Nephron progenitor cell (in vitro differentiated cells): ENCODE measurements around the gene TM4SF20.

Experiments used
- DNase-seq: peaks from one replicate; pipeline ENCODE4 v3.0.0; 2021
- H3K27ac Mint-ChIP-seq: 2 replicates; pipeline ENCODE4 v1.8.0; 2021; ENCODE audit warnings: mild to moderate bottlenecking, moderate library complexity, mixed read lengths
- H3K27me3 Mint-ChIP-seq: 2 replicates; pipeline ENCODE4 v1.8.0; 2021; ENCODE audit warnings: mild to moderate bottlenecking, low read depth, mixed read lengths; ENCODE audit not compliant: poor library complexity
- H3K36me3 Mint-ChIP-seq: 2 replicates; pipeline ENCODE4 v1.8.0; 2021; ENCODE audit warnings: low read depth, mixed read lengths
- H3K4me1 Mint-ChIP-seq: 2 replicates; pipeline ENCODE4 v1.8.0; 2021; ENCODE audit warnings: mixed read lengths
- H3K4me3 Mint-ChIP-seq: 2 replicates; pipeline ENCODE4 v1.8.0; 2021; ENCODE audit warnings: mild to moderate bottlenecking, moderate library complexity, mixed read lengths
- H3K9me3 Mint-ChIP-seq: 2 replicates; pipeline ENCODE4 v1.8.0; 2021; ENCODE audit warnings: mild to moderate bottlenecking, moderate library complexity, mixed read lengths
- TF ChIP-seq, protein P1 (sequence below): fragments of 200-600 bp; sonication (generic); IDR thresholded peaks from 2 replicates; pipeline ENCODE4 v1.5.0; 2021; ENCODE audit warnings: antibody characterized with exemption

TM4SF20 gene

DNA sequence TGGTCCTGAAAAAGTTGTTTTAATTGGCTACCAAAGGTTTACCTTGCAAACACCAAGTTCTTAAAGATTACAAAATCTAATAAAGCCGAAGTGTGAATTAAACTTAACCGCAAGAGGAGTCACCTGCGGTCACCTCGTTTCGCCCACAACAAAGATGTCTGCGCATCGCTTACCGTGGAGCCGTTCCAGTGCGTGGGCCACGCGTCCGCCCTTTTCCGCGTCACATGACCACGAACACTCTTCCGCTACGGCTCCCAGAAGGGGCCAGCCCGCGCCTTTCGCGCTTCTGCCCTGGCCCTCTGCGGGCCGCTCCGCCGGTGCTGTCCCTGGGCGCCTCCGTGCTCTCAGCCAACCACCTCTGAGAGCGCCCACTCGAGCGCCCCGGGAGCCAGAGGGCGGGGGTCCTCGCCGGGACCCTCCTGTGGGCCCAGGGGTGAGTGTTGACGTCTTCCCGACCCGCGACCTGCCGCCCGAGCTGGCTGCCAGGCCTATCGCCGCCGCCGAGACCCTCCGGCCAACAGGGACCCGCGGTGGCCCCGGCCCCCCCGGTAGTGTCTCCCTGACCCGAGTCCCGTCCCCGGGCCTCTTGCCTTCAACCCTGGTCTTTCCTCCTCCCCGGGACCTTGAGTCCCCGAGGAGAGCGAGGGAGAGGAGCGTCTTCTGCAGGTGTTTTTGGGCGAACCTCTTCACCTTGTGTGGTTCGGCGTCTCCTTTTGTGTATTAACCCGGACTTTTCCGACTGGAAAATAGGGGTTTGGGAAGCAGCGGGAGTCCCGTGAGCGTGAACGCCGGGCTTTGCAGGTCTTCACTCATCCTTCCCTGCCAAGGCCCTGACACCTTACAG, 53.9 kb downstream of the TM4SF20 start, which contains the start of gene MFF:
MFF (plus strand) TSS at position 257 of the 844 bp plus-strand sequence. CDS start 5,415 bp downstream, outside the sequence.
- peaks cover 10% of the 10 kb centered on the region for H3K27me3 Mint-ChIP-seq
- H3K27ac Mint-ChIP-seq: peak within 1 kb of the TSS; percentile 96
- H3K36me3 Mint-ChIP-seq: peaks cover 40% of the 10 kb centered on the region
- H3K4me1 Mint-ChIP-seq: peaks cover 39% of the 10 kb centered on the region
- peak within 1 kb of the TSS; percentile 93 for H3K4me3 Mint-ChIP-seq
- TF ChIP-seq, protein P1, sequence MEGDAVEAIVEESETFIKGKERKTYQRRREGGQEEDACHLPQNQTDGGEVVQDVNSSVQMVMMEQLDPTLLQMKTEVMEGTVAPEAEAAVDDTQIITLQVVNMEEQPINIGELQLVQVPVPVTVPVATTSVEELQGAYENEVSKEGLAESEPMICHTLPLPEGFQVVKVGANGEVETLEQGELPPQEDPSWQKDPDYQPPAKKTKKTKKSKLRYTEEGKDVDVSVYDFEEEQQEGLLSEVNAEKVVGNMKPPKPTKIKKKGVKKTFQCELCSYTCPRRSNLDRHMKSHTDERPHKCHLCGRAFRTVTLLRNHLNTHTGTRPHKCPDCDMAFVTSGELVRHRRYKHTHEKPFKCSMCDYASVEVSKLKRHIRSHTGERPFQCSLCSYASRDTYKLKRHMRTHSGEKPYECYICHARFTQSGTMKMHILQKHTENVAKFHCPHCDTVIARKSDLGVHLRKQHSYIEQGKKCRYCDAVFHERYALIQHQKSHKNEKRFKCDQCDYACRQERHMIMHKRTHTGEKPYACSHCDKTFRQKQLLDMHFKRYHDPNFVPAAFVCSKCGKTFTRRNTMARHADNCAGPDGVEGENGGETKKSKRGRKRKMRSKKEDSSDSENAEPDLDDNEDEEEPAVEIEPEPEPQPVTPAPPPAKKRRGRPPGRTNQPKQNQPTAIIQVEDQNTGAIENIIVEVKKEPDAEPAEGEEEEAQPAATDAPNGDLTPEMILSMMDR: no peak
- H3K9me3 Mint-ChIP-seq: peaks cover 37% of the 10 kb centered on the region
- DNase-seq: peak; percentile 84

DNA sequence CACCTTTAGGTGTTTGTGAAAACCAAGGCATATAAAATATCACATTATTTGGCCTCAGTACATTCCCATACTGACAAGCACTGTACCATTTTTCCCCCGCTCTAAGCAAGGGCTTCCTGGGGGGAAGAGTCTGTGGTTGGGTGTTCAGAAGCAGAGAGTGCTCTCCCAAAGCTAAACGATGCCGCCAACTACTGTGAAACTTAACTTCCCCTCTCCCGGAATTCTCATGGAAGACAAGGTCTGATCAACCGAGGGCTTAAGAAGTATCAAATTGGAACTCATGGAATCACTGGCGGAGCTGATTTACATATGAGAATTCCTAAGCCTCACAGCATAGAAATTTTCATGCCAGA, 54.5 kb downstream of the TM4SF20 start:
- TF ChIP-seq, protein P1: no peak
- Mint-ChIP-seq H3K4me3 (peak overlapping the region; percentile 93), H3K27me3 (peaks cover 10% of the 10 kb centered on the region), H3K27ac (peak overlapping the region; percentile 81), H3K4me1 (peaks cover 39% of the 10 kb centered on the region), H3K36me3 (peaks cover 45% of the 10 kb centered on the region), H3K9me3 (peaks cover 43% of the 10 kb centered on the region)
- DNase-seq: no peak

DNA sequence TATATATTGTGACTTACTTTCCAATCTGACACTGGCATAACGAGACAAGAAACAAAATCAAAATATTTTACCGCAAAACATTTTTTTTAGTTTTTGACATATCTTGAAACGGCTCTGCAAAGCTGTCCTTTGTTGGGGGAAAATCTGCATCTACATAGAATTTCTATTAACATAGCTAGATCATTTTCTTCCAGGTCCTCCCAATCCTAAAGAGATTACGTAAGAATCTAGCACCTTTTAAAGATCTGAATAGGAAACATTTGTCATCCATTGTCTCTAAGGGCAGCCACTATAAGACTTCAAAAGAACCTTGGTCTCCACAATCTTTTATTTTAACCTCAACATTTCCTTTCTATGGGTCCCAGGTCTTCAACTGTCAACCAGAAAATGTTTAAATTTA, 55.3 kb downstream of the TM4SF20 start:
- DNase-seq: no peak
- TF ChIP-seq, protein P1: no peak
- peaks cover 10% of the 10 kb centered on the region for H3K27me3 Mint-ChIP-seq
- H3K4me3 Mint-ChIP-seq: peak overlapping the region; percentile 93
- H3K4me1 Mint-ChIP-seq: peaks cover 38% of the 10 kb centered on the region
- H3K27ac Mint-ChIP-seq: no peak overlapping the region
- H3K36me3 Mint-ChIP-seq: peaks cover 43% of the 10 kb centered on the region
- H3K9me3 Mint-ChIP-seq: peaks cover 49% of the 10 kb centered on the region

DNA sequence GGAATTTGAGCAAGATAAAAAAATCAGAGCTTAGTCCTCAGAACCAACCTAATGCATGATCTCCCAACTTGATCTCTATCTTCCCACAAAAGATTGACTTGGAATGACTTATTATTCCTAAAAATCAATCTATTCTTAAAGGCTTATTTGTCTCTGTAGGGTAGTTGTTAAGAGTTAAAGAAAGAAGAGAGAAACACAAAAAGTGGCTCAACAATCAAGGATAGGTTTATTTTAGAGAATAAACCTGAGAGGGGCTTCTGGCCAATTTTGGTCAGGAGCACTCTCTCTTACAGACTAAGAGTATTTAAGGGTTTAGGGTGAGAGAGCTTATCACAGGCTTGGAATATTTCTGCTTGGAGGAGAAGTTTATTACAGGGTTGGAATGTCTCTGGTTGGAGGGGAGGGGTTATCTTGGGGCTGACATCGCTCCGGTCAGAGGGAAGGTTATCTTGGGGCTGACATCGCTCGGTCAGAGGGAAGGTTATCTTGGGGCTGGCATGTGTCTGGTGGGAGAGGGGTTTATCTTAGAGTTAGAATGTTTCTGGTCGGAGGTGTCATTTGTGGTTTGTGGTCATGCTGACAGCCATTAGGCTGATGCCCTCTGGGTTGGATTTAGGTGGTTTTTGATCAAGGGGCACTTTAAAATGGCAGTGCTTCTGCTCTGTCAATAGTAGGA, 56.4 kb downstream of the TM4SF20 start:
- H3K4me1 Mint-ChIP-seq: peaks cover 30% of the 10 kb centered on the region
- no peak for DNase-seq
- peak overlapping the region; percentile 26 for H3K4me3 Mint-ChIP-seq
- H3K36me3 Mint-ChIP-seq: peaks cover 39% of the 10 kb centered on the region
- peaks cover 10% of the 10 kb centered on the region for H3K27me3 Mint-ChIP-seq
- peaks cover 52% of the 10 kb centered on the region for H3K9me3 Mint-ChIP-seq
- H3K27ac Mint-ChIP-seq: no peak overlapping the region
- TF ChIP-seq, protein P1: no peak

DNA sequence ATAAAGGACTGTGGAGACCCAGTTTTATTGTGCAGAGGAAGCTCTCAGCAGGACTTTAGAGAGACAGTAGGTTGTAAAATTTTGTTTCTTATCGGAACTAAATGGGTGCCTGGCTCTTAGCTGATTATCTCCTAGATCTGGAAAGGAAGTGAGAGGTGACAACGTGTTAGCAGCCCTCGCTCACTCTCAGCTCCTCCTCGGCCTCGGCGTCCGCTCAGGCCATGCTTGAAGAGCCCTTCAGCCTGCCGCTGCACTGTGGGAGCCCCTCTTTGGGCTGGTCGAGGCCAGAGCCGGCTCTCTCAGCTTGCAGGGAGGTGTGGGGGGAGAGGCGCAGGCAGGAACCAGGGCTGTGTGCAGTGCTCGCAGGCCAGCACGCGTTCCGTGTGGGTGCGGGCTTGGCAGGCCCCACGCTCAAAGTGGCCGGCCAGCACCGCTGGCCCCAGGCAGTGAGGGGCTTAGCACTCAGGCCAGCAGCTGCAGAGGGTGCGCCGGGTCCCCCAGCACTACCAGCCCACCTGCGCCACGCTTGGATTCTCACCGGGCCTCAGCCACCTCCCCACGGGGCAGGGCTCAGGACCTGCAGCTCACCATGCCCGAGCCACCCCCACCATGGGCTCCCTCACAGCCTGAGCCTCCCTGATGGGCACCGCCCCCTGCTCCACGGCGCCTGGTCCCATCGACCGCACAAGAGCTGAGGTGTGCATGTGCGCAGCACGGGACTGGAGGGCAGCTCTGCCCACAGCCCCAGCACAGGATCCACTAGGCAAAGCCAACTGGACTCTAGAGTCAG, 58.6 kb downstream of the TM4SF20 start:
- Mint-ChIP-seq H3K27me3 (peaks cover 7% of the 10 kb centered on the region), H3K36me3 (peaks cover 39% of the 10 kb centered on the region), H3K27ac (no peak overlapping the region), H3K9me3 (peaks cover 61% of the 10 kb centered on the region), H3K4me3 (no peak overlapping the region), H3K4me1 (peaks cover 9% of the 10 kb centered on the region)
- TF ChIP-seq, protein P1: no peak
- DNase-seq: no peak
